H1 (cell line): ENCODE measurements around the gene HS6ST2.

Experiments used
- CBX8 ChIP-seq: fragments of 300-800, 300-1000 bp; sonication (generic); IDR thresholded peaks from 2 replicates; pipeline ENCODE4 v1.7.1; 2016; ENCODE audit warnings: low read depth, low read length, borderline replicate concordance
- EP300 ChIP-seq, 2 experiments: IDR thresholded peaks; 1 replicate in 1 of 2; 2 replicates in 1 of 2; pipeline ENCODE4 v1.6.1; 2011 to 2012; ENCODE audit warnings: low read depth in 2 of 2, low read length in 2 of 2, mild to moderate bottlenecking in 2 of 2, borderline replicate concordance in 1 of 2, inconsistent platforms in 1 of 2, moderate library complexity in 1 of 2
- EZH2 ChIP-seq: fragments of 200-600 bp; sonication (generic); IDR thresholded peaks from 2 replicates; pipeline ENCODE4 v1.7.1; 2012; ENCODE audit warnings: low read depth, mild to moderate bottlenecking, moderate library complexity, low read length, inconsistent platforms; ENCODE audit not compliant: severe bottlenecking
- GABPA ChIP-seq: IDR thresholded peaks from 2 replicates; pipeline ENCODE4 v1.6.1; 2011; ENCODE audit warnings: mild to moderate bottlenecking, low read length, moderate library complexity, borderline replicate concordance; ENCODE audit not compliant: insufficient read depth
- GTF2F1 ChIP-seq: IDR thresholded peaks from 2 replicates; pipeline ENCODE4 v1.6.1; 2012; ENCODE audit warnings: low read depth, low read length, improper control_type of control experiment, borderline replicate concordance
- MAFK ChIP-seq: IDR thresholded peaks from 2 replicates; pipeline ENCODE4 v1.6.1; 2012; ENCODE audit warnings: low read depth, mild to moderate bottlenecking, improper control_type of control experiment, low read length
- POLR2A ChIP-seq, 2 experiments: IDR thresholded peaks; 1 replicate in 1 of 2; 2 replicates in 1 of 2; pipeline ENCODE4 v1.6.1; 2011; ENCODE audit warnings: low read depth in 2 of 2, low read length in 2 of 2, mild to moderate bottlenecking in 2 of 2; ENCODE audit errors: control extremely low read depth in 1 of 2
- POLR2AphosphoS5 ChIP-seq: IDR thresholded peaks from 2 replicates; pipeline ENCODE4 v1.6.1; 2011; ENCODE audit warnings: low read depth, low read length
- RAD21 ChIP-seq, 2 experiments: IDR thresholded peaks in 1 of 2; conservative IDR thresholded peaks in 1 of 2; 2 replicates each; pipeline ENCODE4 v1.6.1; 2011; ENCODE audit warnings: low read depth in 2 of 2, low read length in 2 of 2, improper control_type of control experiment in 1 of 2, inconsistent platforms in 1 of 2, mild to moderate bottlenecking in 1 of 2, moderate library complexity in 1 of 2
- RFX5 ChIP-seq: IDR thresholded peaks from 2 replicates; pipeline ENCODE4 v1.6.1; 2011; ENCODE audit warnings: low read depth, low read length, improper control_type of control experiment, borderline replicate concordance
- SRF ChIP-seq: IDR thresholded peaks from 2 replicates; pipeline ENCODE4 v1.6.1; 2011; ENCODE audit warnings: mild to moderate bottlenecking, low read depth, low read length, moderate library complexity
- TEAD4 ChIP-seq: IDR thresholded peaks from 2 replicates; pipeline ENCODE4 v1.6.1; 2012; ENCODE audit warnings: low read depth, low read length, inconsistent platforms, mixed read lengths
- YY1 ChIP-seq: IDR thresholded peaks from 2 replicates; pipeline ENCODE4 v1.6.1; 2011; ENCODE audit warnings: low read depth, mild to moderate bottlenecking, low read length
- TF ChIP-seq, protein P1 (sequence below), 3 experiments: IDR thresholded peaks; 1 replicate in 2 of 3; 2 replicates in 1 of 3; pipeline versions ENCODE4 v1.5.1 to v1.6.1; 2011; ENCODE audit warnings: low read length in 3 of 3, mild to moderate bottlenecking in 3 of 3, inconsistent platforms in 2 of 3, low read depth in 1 of 3, moderate library complexity in 1 of 3; ENCODE audit not compliant: insufficient read depth in 1 of 3; ENCODE audit errors: control extremely low read depth in 1 of 3

DNA sequence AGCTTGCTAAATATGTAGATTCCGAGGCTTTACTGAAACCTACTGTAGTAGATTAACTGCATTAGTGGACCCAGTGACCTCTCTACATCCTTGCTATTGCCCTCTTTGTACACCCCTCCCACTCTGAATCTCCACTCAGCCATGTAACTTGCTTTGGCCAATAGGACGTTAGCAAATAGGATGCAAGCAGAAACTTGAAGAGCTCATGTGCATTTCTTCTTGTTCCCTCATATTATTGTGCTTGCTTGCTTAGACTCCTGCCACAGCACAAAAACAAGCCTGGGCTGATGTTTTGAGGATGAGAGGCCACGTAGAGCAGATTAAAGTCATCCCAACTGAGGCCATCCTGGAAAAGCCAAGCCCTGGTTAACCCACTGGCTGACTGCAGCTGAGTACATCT is 147.9 kb downstream of the HS6ST2 start:
- TF ChIP-seq POLR2A (IDR thresholded peaks at IDR 0.05; ENCODE audit: control extremely low read depth in 1 of 2, low read depth in 2 of 2, low read length in 2 of 2) (no peak), TEAD4 (no peak), RAD21 (IDR thresholded peaks at IDR 0.05 in 1 of 2, conservative IDR thresholded peaks at IDR 0.05 in 1 of 2; ENCODE audit: low read depth in 2 of 2, low read length in 2 of 2) (no peak), GTF2F1 (no peak), MAFK (no peak), EZH2 (no peak), RFX5 (no peak), POLR2AphosphoS5 (no peak), GABPA (no peak), SRF (no peak), CBX8 (no peak), EP300 (IDR thresholded peaks at IDR 0.05; ENCODE audit: borderline replicate concordance in 1 of 2, low read depth in 2 of 2, low read length in 2 of 2) (no peak), YY1 (no peak)
- TF ChIP-seq, protein P1, sequence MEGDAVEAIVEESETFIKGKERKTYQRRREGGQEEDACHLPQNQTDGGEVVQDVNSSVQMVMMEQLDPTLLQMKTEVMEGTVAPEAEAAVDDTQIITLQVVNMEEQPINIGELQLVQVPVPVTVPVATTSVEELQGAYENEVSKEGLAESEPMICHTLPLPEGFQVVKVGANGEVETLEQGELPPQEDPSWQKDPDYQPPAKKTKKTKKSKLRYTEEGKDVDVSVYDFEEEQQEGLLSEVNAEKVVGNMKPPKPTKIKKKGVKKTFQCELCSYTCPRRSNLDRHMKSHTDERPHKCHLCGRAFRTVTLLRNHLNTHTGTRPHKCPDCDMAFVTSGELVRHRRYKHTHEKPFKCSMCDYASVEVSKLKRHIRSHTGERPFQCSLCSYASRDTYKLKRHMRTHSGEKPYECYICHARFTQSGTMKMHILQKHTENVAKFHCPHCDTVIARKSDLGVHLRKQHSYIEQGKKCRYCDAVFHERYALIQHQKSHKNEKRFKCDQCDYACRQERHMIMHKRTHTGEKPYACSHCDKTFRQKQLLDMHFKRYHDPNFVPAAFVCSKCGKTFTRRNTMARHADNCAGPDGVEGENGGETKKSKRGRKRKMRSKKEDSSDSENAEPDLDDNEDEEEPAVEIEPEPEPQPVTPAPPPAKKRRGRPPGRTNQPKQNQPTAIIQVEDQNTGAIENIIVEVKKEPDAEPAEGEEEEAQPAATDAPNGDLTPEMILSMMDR (IDR thresholded peaks at IDR 0.05; ENCODE audit: control extremely low read depth in 1 of 3, insufficient read depth in 1 of 3, low read depth in 1 of 3, low read length in 3 of 3), result no peak
